Spinal cord (tissue), 10 donors: ENCODE measurements around the gene CNST. TPM values are rescaled to one million over a fixed set of nuclear protein-coding genes. Genes with fewer than 3 reads are reported as not detected.
"Not testable (repeated sequence)": the region's sequence is repeated elsewhere in the genome, so short reads cannot be mapped to it uniquely, and the experiment has no call there.

Source experiments
- DNase-seq, 6 donors: peaks; one replicate each; pipeline versions ENCODE4 v3.0.0 to v3.0.0-alpha.2; 2013 to 2015; ENCODE audit warnings: low spot score in 6 of 6, low read depth in 4 of 6
- H3K27ac ChIP-seq: one replicate; pipeline ENCODE4 v1.5.1; 2013; ENCODE audit warnings: low read depth, low read length, control low read depth
- H3K27me3 ChIP-seq: one replicate; pipeline ENCODE4 v1.6.1; 2013; ENCODE audit warnings: low read length; ENCODE audit not compliant: control insufficient read depth, insufficient read depth
- H3K36me3 ChIP-seq: one replicate; pipeline ENCODE4 v1.6.1; 2013; ENCODE audit warnings: low read length; ENCODE audit not compliant: control insufficient read depth, insufficient read depth
- H3K4me1 ChIP-seq: one replicate; pipeline ENCODE4 v1.6.1; 2013; ENCODE audit warnings: low read length; ENCODE audit not compliant: control insufficient read depth, insufficient read depth
- H3K4me3 ChIP-seq: one replicate; pipeline ENCODE4 v1.5.1; 2013; ENCODE audit warnings: low read depth, low read length, control low read depth
- H3K9me3 ChIP-seq: one replicate; pipeline ENCODE4 v1.6.1; 2013; ENCODE audit warnings: low read length; ENCODE audit not compliant: control insufficient read depth, insufficient read depth
- WGBS: methylation state at CpG from one replicate; pipeline ENCODE4 v1.1.5; 2013; ENCODE audit warnings: missing lambda C conversion rate; ENCODE audit not compliant: insufficient coverage; 5-methylcytosine and 5-hydroxymethylcytosine counted together
- polyA plus RNA-seq, 2 donors: library from polyadenylated mRNA; unstranded; fragments of 120-200 nt; gene quantifications; one replicate each; pipeline ENCODE4 v1.2.1, GENCODE V29; 2013; ENCODE audit not compliant: insufficient read length in 2 of 2
- total RNA-seq, 2 donors: library from RNA; depleted of rRNA in 1 of 2; stranded (reverse); fragments of 120-200 nt in 1 of 2; fragments of >200 nt in 1 of 2; gene quantifications; one replicate each; pipeline versions ENCODE4 v1.2.3 to v1.2.4, GENCODE V29; 2013 to 2014
- donor health status: healthy.

The CNST gene
- total and polyA plus RNA-seq, 4 donors, result 17.1 to 48.1 (median 21.7) TPM

DNA sequence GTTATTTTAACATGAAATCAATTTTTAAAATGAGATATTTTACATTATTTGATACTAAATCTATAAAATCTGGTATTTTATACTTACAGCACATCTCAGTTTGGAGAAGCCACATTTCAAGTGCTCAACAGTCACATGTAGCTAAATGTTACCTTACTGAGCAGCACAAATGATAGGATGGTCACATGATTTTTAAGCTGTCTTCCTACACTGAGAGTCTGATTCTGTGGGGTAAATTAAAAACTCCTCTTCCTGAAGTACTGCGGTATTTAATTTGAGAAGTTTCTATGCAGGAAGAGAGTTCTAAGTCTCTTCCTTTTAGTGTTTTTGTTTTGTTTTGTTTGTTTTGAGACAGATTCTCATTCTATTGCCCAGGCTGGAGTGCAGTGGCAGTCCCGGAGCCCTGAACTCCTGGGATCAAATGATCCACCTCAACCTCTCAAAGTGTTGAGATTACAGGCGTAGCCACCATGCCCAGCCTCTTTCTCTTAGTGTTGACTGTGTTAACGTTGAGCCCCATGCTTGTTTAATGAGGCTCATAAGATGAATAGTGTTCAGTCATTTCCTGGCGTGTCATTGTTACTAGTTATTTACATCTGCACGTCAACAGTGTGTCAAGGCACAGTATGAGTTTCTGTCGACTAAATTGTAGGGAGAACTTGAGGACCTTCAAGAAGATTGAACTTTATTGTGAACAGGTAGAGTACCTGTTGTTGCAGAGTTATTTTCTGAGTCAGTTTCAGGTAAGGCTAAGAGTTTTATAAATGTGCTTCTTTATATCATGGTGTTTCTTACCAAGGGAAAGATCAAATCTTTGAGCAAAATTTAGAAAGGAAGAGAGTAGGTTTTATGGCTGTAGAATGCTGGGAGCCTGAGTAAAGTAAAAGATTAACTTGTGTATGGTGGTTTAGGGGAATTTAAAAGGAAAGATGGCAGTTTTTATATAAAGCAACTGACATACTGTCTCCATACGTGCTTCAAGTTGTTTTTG, 3.3 kb downstream of the CNST start:
- Histone ChIP-seq H3K9me3 (no peaks in the 10 kb centered on the region), H3K27me3 (no peaks in the 10 kb centered on the region), H3K27ac (no peak overlapping the region), H3K36me3 (no peaks in the 10 kb centered on the region), H3K4me1 (peaks cover 10% of the 10 kb centered on the region), H3K4me3 (no peak overlapping the region)
- no peak for DNase-seq
- 55% methylated on average over 6 of the region's 8 CpGs for WGBS

DNA sequence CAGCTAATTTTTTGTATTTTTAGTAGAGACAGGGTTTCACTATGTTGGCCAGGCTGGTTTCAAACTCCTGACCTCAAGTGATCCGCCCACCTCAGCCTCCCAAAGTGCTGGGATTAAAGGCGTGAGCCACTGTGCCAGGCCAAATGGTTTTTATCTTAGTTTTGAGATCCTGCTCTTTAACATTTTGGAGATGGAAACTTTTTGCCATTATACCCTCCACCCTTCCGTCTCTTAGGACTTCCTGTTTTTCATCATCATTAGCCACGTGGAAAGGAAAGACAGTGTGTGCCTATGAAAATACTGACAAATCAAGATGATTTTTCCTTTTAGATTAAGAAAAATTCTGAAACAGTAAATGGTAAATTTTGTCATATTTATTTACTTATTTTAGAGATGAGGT, 5.1 kb downstream of the CNST start:
- DNase-seq, H3K27ac ChIP-seq, H3K4me1 ChIP-seq, H3K9me3 ChIP-seq, H3K4me3 ChIP-seq, H3K36me3 ChIP-seq, H3K27me3 ChIP-seq: not testable (repeated sequence)
- WGBS, result no CpG with 5 or more reads among the region's 4 CpGs

DNA sequence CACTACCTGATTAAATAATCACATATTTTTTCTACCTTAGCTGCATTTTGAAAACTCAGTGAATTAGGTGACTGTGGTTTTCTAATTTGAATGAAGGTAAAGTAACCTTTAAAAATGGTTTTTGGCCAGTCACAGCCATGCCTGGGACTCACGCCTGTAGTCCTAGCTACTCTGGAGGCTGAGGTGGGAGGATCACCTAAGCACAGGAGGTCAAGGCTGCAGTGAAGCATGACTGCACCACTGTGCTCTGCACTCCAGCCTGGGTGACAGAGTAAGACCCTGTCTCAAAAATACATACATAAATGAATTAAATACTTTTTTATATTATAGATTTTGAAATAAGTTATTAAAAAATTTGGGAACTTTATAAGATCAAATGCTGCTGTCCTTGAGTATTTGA, 5.7 kb downstream of the CNST start:
- no peak overlapping the region for H3K27ac ChIP-seq
- WGBS, result 100% methylated on average over 1 of the region's 1 CpG
- H3K4me3 ChIP-seq, result no peak overlapping the region
- H3K36me3 ChIP-seq, result no peaks in the 10 kb centered on the region
- no peaks in the 10 kb centered on the region for H3K27me3 ChIP-seq
- peaks cover 2% of the 10 kb centered on the region for H3K4me1 ChIP-seq
- no peaks in the 10 kb centered on the region for H3K9me3 ChIP-seq
- no peak for DNase-seq

DNA sequence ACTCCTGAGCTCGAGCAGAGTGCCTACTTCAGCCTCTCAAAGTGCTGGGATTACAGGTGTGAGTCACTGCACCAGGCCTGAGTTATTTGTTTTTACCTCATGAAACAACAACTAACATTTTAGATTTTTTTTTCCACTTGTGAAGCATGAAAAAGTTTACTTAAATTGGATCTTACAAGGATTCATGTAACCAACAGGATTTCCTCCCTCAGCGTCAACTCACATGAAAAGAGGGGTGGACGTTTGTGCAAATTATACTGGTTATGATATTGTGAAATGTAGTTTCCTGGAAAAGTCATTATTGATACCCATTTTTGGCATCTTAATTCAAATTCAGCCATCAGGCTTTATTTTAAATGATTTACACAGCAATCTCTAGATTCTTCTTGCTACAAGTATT, 6.5 kb downstream of the CNST start:
- Histone ChIP-seq H3K36me3 (no peaks in the 10 kb centered on the region), H3K27ac (no peak overlapping the region), H3K27me3 (no peaks in the 10 kb centered on the region), H3K4me3 (no peak overlapping the region), H3K4me1 (peaks cover 2% of the 10 kb centered on the region), H3K9me3 (no peaks in the 10 kb centered on the region)
- no peak for DNase-seq
- WGBS, result no CpG with 5 or more reads among the region's 3 CpGs

DNA sequence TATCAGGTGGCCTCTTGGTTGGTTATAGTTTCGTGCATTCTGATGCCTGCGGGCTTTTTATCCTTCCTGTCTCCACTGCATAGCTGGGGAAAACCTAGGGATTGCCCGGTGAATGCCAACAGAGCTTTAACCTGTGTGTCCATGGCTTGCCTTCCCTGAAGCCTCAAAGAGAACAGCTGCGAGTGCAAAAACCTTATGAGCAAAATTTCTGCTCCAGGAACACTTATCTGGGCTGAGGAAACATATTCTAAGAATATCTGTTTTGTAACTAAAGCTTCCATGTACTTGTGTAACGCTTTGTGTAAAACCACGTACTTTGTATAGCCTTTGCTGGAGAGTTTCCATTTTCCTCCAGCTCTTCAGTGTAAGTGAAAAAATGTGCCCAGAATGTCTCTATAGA, 7.2 kb downstream of the CNST start:
- Histone ChIP-seq H3K4me3 (no peak overlapping the region), H3K36me3 (no peaks in the 10 kb centered on the region), H3K27me3 (no peaks in the 10 kb centered on the region), H3K9me3 (no peaks in the 10 kb centered on the region), H3K27ac (no peak overlapping the region), H3K4me1 (no peaks in the 10 kb centered on the region)
- 86% methylated on average over 1 of the region's 6 CpGs for WGBS
- no peak for DNase-seq

DNA sequence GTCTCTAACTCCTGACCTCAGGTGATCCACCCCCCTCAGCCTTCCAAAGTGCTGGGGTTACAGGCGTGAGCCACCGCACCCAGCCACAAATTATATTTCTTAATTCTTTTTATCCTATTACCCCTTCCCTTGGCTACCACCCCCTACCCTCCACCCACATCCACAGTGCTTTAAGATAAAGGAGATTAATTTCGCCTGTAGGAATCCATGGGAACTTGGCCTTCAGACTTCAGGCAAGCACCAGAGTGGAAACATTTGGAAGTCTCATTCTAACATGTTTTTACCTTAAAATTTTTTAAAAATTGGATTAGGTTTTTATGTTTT, 10.4 kb downstream of the CNST start:
- H3K4me1 ChIP-seq, result no peaks in the 10 kb centered on the region
- no peaks in the 10 kb centered on the region for H3K27me3 ChIP-seq
- no peak for DNase-seq
- H3K36me3 ChIP-seq, result no peaks in the 10 kb centered on the region
- H3K4me3 ChIP-seq, result no peak overlapping the region
- H3K27ac ChIP-seq, result no peak overlapping the region
- no CpG with 5 or more reads among the region's 3 CpGs for WGBS
- no peaks in the 10 kb centered on the region for H3K9me3 ChIP-seq

DNA sequence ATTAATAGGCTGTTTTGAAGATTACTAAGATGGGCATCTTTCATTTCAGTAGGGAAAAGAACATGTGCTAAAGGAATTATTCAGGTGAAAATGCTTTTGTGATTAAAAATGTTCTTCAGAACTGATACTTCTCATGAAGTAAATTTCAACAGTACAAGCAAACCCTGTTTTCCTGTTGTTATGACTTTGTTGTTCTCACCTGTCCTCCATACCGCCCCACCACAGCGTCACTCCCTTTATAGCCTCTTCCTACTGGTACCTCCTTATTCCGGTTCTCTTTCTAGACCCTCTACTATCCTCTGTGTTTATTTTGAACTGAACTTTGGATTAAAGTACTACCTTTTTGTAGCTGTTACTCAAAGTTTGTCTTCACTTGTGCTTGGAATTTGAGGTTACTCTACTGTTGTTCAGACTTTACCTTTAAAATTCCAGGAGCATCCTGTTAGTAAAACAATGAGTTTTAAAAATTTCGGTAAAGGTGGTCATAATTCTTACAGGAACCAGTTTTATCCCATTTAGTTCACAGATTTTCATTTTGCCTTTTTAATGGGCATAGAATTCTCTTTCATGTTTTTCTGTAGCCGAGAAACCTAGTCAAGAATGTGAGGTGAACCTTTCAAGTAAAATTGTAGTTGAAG, 10.9 kb downstream of the CNST start:
- Histone ChIP-seq H3K27me3 (no peaks in the 10 kb centered on the region), H3K4me3 (no peak overlapping the region), H3K4me1 (no peaks in the 10 kb centered on the region), H3K36me3 (no peaks in the 10 kb centered on the region), H3K9me3 (no peaks in the 10 kb centered on the region), H3K27ac (no peak overlapping the region)
- WGBS, result 100% methylated on average over 1 of the region's 5 CpGs
- DNase-seq, result no peak

DNA sequence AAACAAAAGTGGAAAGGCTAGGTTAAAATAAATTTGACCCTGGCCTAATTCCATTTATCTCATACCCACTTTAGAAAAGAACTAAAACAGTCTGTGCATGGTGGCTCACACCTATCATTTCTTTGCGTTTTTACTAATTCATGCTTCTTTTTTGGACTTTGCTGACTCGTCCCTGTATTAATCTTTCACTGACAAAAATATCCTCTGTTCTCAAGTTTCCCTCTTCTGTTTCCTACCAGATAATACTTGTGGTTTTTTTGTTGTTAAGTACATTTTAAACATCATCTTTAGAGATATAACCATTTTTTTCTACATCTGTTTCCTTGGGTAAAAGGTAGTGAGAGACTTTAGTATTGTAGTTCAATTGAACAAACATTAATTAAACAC, 11.5 kb downstream of the CNST start:
- H3K36me3 ChIP-seq, result no peaks in the 10 kb centered on the region
- H3K27me3 ChIP-seq, result no peaks in the 10 kb centered on the region
- no peaks in the 10 kb centered on the region for H3K9me3 ChIP-seq
- WGBS, result 100% methylated on average over 1 of the region's 2 CpGs
- no peak for DNase-seq
- H3K27ac ChIP-seq, result no peak overlapping the region
- no peaks in the 10 kb centered on the region for H3K4me1 ChIP-seq
- H3K4me3 ChIP-seq, result no peak overlapping the region

DNA sequence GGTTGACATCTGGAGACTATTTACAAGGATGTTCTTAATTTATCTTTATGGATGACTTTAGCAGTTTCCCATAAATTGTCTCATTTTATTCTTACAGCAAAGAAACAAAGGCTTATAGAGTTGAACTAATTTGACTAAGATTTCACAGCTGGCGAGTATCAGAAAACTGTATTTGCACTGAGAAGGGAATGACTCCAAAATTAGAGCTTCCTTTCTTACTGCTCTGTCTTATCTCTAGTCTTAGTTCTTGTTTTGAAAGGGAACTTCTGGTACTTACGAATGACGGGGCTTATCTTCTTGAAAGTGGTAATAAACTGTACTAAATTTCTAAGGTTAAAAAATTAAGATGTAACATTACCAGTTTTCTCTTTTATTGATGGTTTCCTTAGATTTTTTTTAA, 13.6 kb downstream of the CNST start:
- Histone ChIP-seq H3K4me1 (no peaks in the 10 kb centered on the region), H3K9me3 (no peaks in the 10 kb centered on the region), H3K27ac (no peak overlapping the region), H3K27me3 (no peaks in the 10 kb centered on the region), H3K4me3 (no peak overlapping the region), H3K36me3 (no peaks in the 10 kb centered on the region)
- DNase-seq, result peak in 1 of 6 donors; percentile 10
- WGBS, result no CpG with 5 or more reads among the region's 3 CpGs
